GM19324 (cell line): ENCODE measurements around the gene GARS1.
"Not testable (repeated sequence)": the region's sequence is repeated elsewhere in the genome, so short reads cannot be mapped to it uniquely, and the experiment has no call there.

Experiments
- ATAC-seq: cut with Tn5 transposase; IDR thresholded peaks from one replicate; pipeline ENCODE4 v1.9.1; 2021; ENCODE audit warnings: mild to moderate bottlenecking, moderate library complexity; ENCODE audit not compliant: unreplicated experiment, low FRiP score

GARS1 gene

DNA sequence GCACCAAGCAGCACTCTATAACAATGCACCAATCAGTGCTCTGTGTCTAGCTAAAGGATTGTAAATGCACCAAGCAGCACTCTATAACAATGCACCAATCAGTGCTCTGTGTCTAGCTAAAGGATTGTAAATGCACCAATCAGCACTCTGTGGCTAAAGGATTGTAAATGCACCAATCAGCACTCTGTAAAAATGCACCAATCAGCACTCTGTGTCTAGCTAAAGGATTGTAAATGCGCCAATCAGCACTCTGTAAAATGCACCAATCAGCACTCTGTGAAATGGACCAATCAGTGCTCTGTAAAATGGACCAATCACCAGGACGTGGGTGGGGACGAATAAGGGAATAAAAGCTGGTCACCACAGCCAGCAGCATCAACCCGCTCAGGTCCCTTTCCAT is 24.4 kb upstream of the GARS1 start:
- ATAC-seq, result not testable (repeated sequence)

DNA sequence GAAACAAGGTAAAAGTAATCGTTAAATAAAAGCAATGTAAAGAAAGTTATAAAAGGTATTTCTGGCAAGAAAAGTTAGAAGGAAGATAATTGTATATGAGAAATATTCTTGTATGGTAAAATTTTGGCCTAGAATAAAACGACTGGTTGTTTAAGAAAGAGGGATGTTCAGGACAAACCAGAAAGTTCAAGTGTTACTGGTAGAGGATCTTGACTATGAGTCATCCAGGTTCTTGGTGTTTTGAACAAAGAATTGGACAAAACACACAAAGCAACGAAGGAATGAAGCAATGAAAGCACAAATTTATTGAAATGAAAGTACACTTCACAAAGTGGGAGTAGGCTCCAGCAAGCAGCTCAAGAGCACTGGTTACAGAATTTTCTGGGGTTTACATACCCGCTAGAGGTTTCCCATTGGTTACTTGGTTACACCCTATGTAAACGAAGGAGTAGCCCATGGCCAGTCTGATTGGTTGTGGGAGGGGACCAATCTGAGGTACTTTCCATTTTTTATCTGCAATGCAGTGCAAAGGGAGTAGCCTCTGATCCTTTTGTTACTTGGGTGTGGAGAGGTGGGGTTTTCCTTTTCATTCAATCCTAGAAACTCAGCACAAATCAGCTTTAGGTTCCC is 22.4 kb upstream of the GARS1 start:
- no peak for ATAC-seq

DNA sequence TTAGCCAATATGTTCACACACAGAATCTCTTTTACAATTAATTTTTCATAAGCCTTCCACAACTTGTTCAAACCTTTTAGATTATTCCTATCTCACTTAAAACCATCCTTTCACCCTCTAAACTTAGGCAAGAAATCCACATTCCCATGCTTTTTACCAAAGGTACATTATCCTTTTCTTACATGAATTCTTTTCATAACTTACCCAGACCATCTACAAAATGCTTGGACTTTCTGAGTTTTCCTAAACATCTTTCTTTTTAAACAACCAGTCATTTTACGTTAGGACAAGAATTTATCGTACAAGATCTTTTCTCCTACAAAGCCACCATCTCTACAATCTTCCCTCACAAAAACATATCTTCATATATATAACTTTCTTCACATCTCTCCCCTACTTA is 18.8 kb upstream of the GARS1 start:
- no peak for ATAC-seq

DNA sequence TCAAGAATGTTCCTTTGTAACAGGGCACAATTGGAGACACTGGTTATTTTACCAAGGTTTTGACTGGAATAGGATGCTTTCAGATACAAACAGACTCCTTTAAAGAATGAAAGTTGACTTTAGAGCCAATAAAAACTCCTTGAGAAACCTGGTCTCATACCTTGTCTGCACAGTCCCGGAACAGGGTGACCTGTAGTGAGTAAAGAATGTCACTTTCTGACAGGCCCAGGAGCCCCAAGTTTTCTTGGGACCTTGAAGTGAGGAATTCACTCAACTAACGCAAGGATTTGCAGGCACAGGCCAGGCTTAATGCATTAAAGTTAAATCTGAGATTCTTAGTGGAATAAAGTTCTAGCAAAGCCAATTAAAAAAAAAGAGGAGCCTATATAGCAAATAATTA is 11.5 kb upstream of the GARS1 start:
- no peak for ATAC-seq

DNA sequence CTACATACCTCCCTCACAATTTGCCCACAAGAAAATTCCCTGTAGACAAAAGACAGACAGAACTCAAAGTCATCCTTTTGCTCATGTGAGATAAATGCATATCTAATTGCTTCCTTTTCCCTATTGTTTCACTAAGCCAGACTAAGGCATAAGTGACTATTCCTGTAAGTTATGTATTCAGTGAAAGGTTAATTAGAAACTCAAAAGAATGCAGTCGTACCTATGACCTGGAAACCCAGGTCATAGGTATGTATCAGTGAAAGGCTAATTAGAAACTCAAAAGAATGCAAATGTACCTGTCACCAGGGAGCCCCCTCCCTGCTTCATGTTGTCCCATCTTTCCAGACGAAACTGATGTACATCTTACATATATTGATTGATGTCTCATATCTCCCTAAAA is 10.3 kb upstream of the GARS1 start:
- no peak for ATAC-seq

DNA sequence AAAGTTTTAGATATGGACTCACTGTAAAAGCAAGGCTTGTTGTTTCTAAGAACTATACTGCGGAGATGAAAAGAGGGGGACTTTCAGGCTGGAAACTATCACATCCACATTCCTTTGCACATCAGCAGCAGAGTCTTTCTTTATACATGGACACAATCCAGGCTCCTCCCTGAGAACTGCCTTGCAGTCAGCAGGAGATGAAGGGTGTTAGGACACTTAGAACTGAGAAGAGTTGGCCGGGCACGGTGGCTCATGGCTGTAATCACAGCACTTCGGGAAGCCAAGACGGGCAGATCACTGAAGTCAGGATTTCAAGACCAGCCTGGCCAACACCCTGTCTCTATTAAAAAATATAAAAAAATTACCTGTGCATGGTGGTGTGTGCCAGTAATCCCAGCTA is 9.7 kb upstream of the GARS1 start:
- no peak for ATAC-seq

DNA sequence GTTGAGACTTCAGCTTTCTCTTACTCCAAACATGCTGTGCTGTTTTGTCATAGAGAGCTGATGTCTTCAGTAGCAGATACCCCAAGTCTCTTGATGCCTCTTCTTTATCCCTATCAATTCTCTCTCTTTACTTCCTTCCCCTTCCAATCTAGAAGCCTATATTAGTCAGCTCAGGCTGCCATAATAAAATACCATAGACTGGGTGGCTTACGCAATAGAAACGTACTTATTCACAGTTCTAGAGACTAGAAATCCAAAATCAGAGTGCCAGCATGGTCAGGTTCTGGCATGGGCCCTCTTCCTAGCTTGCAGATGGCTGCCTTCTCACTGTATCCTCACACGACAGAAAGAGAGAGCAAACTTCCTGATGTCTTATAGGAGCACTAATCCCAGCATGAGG is 9.0 kb upstream of the GARS1 start:
- ATAC-seq, result no peak

DNA sequence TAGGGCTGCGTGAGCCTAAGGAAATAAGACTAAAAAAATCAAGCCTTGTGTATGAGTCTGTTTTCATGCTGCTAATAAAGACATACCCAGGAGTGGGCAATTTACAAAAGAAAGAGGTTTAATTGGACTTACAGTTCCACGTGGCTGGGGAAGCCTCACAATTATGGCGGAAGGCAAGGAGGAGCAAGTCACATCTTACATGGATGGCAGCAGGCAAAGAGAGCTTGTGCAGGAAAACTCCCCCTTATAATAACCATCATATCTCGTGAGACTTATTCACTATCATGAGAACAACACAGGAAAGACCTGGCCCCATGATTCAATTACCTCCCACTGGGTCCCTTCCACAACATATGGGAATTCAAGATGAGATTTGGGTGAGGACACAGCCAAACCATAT is 7.1 kb upstream of the GARS1 start:
- not testable (repeated sequence) for ATAC-seq

DNA sequence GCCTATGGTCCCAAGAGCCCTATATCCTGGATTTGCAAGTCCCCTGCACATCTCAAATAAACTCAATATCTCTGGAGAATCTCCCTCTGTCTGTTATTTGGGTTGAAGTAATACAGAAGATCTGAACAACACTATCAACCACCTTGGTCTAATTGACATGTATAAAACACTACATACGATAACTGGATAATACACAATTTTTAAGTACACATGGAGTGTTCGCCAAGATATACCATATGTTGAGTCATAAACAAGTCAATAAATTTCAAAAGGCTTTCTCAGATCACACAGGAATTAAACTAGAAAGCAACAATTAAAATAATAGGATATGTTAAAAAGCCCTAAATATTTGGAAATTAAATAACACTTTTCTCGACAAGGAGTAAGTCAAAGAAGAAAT is 5.6 kb upstream of the GARS1 start:
- ATAC-seq, result no peak

DNA sequence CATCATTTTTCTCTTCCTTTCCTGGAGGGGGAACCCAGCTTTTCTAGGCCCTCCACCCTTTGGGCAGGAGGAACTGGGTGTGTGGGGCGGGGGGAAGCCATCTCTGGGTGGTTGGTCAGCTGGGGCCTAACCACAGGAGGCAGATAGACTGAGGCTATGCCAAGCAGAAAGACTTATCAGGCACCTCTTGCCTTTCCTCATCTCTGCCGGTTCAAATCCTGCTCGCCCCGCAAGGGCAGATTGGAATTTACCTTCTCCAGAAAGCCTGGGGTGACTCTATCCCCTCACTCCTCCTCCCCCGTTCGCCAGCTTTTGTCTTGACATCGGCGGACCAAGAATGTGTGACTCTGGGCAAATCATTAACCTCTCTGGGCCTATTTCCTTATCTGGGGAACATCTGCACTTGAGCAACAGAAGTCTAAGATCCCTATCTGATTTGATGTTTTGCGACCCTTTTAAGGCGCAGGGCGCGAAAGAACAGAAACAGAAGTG is 584 bp upstream of the GARS1 start:
- ATAC-seq, result peak; percentile 28

DNA sequence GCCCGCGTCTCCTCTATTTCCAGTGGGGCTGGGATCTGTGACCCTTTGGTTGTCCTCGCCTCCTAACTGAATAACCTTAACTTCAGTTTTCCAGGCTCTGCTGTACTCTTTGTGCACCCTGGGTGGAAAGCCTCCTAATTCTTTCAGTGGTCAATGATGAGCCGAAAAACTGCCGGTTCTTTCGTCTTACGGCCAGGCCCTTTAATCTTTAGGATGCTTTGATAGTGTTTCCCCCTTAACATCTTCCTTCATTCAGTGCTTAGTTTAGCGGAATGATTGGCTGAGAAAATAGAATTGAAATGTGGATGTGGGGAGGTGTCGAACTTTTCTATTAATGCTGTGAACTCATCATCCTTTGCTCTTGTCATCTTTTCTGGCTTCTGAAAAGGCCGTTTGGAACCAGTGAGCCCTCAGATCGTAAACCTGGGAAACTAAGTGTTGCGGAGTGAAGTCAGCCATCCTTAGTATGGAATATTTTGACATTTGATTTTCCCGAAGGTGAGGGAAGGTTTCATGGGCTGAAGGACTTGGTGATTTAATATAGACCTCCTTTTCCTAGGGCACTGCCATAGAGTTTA is 847 bp downstream of the GARS1 start:
- no peak for ATAC-seq

DNA sequence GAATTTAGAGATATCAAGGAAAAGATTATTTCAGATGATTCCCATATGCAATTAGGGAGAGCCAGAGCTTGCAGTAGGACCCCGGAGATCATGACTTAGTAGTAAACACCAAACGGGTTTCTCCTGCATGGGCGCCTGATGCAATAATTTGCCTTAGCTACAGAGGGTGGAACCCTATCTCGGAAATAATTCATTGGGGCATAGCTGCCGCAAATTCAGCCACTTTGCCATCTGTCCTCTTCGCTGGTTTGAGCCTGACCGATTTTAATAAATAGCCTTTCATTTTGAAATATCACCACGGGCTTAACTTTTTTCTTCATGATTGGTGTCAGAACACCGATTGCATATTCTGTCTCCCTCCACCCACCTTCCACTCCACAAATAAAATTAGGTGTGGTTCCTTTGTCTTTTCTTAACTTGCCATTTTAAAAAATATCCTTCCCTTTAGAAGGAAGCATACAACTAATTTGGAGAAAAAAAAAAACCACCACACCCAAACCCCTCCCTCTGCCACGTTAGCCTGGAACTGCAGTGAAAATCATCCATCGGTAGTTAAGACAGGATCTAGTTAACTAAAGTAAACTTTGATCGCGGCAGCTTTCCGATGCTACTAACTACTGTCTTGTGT is 1.4 kb downstream of the GARS1 start:
- ATAC-seq, result no peak

DNA sequence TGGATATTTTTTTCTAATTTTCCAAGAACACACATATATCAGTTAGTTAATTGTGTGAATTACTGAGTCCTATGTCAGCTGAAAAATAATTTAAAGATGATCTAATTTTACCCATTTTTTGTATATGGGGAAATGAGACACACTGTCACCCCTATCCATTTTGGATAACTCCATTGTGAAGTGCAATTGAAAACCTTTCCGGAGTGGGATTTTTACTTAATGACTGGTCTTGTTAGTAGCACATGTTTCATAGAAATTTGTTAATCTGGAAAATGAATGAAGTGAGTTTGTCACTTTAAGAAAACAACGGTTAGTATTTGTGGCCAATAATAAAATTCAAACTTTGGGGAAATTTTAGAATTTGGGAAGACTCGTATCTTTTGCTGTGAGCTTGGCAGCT is 2.0 kb downstream of the GARS1 start:
- no peak for ATAC-seq

DNA sequence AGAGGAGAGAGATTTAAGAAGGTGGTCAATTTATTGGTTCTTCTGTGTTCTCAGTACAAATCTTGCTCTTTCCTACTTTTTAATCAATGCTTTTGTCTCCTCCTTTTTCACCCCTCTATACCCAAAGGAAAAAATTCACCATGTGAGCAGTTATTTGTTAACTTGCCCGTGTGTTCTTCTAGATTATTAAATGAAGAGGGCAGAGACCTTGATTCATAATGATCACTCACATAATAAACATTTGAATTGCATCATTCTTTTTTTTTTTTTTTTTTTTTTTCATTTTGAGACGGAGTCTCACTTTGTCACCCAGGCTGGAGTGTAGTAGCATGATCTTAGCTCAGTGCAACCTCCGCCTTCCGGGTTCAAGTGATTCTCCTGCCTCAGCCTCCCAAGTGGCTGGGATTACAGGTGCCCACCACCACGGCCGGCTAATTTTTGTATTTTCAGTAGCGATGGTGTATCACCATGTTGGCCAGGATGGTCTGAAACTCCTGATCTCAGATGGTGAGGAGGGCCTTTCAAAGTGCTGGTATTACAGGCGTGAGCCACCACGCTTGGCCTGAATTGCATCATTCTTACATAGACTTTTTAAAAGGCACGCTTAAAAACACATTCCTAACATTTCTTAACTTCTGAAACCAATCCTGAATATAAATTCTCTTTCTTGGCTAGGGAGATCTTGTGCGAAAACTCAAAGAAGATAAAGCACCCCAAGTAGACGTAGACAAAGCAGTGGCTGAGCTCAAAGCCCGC is 3.6 kb downstream of the GARS1 start:
- no peak for ATAC-seq

DNA sequence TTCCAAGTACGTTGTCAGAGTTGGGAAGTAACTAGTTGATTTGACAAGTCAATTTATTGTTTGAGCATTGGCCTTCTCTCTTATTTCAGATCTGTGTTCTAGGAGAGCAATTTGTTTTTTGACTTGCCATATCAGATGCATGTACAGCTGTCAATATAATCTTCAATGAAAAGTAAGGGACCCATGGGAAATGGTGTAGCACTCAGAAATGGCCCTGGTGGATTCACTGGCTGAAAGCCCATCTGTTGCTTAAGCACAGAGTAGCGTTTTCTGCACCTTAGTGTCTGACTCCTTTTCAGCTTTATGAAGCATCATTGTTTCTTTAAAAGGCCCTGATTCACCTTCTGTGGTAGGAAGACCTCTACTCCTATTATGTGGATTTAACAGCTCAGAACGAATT is 10.2 kb downstream of the GARS1 start:
- no peak for ATAC-seq

DNA sequence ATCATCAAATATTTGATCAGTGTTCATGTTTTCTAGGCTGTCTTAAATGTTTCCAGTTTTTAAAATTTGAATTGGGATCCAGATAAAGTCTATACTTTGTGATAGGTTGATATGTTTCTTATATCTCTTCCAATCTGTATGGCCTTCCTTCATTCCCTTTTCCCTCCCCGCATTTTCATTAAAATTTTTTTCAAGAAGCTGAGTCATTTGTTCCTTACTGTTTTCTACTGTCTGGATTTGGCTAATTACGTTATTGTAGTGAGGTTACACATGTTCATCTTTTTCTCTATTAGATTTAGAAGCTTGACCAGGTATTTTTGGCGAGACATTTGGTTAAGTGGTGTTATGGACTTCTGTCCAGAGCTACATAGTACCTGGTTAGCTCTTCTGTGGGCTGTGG is 11.2 kb downstream of the GARS1 start:
- no peak for ATAC-seq

DNA sequence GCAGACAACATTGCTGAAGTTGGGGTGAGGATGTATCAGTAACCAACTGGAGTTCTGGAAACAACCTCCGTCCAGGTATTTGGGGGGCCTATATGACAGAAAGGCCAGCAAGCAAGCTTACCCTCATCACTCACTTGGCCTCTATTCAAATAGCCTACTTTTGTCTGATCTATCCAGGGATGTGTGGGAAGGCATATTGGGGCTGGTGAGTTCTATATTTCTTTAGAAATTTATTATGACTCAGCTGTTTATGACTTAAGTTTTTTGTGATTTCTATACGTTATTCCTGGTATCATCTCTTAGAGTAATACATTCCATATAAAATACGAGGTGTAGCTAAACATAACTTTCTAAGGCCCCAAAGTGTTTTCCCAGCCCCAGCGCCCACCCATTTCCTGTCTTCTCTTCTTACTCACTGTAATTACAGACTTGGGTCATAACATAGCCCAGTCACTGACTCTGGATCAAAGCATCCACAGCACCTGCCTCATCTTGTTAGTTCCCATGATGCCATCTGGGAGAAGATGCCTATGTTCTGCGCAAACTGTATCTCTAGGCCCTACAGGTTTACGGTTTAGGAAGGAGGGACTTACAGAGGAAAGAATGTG is 18.1 kb downstream of the GARS1 start:
- ATAC-seq, result no peak

DNA sequence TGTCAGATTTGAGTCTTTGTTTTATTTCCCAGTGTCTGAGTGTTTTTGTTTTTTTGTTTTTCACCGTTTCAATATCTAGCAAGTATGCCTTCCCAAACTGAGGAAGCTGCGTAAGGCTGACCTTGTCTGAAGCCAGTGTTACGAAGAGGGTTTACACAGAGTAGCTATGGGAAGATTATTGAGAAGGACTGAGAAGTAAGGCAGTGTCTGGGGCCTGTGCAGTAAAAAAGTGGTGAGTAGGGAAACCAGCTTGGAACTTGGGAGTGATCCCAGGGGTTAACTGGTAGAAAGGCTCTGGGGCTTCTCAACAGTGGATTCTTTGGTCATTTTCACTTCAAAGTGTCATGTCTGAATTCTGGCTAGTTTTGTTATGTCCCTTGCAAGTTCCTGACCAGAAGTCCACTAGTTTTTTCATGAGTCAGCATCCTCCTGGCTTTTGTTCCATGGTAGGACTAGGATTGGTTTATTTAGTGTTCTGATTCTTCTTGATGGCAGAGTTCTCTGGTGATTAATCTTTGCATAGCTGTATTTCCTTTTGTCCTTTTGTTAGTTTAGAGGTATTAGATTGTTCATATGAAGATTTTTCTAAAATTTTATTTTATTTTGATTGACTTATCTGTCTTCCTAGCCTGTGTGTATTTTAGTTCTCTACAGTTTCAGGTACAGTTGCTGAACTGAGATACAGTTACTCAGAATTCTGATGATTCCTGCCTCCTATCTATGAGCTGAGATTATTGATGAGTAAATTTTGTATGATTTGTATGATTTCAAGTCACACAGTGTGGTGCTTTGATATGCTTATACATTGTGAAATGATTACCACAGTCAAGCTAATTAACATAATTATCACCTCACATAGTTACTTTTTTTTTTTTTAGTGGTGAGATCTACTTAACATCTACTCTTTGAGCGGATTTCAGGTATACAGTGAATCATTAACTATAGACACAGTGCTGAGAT is 19.0 kb downstream of the GARS1 start:
- no peak for ATAC-seq

DNA sequence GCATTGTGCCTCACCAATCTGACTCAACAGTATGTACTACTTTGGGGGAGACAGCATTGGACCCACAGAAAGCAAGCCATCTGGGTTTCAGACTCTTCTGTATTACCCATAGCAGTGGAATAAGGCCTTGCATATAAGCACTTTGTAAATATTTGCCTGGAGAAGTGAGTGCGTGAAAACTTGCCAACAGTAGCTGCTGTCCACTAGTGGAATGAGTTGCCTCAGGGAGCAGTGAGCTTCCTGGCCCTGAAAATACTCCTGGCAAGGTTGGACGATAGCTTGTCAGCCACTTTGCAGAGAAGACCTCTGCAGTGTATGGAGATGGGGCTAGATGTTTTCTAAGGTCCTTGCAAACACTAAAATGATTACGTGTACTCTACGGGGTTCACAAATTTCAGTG is 21.6 kb downstream of the GARS1 start:
- ATAC-seq, result no peak

DNA sequence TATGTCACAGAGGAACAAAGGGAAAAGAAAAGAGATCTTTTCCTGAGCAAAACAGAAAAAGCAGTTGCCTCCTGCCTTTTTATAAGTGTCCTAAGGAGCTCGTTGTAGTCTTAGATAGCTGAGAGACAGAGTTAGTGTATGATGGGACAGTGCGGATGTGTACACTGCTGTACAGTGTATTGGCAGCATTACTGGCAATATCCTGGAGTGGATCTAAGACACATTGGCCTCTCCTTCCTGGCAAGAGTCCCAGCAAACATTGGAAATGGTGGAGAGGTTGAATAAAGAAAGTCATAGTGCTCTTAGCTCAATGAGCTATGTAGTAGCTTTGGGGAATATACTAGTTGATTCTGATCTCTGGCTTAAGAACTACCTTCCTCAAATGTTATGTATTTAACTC is 22.7 kb downstream of the GARS1 start:
- ATAC-seq, result no peak
